Measurements from ENCODE around the gene CA10.

CA10 gene

GRCh38 chr17:52147431-52147830 lies 11.1 kb downstream of the CA10 start:
- Histone ChIP-seq H3F3A (ENCODE audit: insufficient read depth) (no peaks in the 10 kb centered on the region), H3K36me3 (ENCODE audit: low read length) (no peaks in the 10 kb centered on the region), H3K27ac (ENCODE audit: low read depth, low read length) (no peak overlapping the region), H3K9me2 (replicated peaks; ENCODE audit: insufficient read depth, low read length) (no peaks in the 10 kb centered on the region), H3K4me2 (ENCODE audit: low read depth, low read length, poor library complexity, severe bottlenecking) (no peak overlapping the region), H3K4me3 (ENCODE audit: insufficient read depth, low read length, poor library complexity, severe bottlenecking) (no peak overlapping the region), H3K9me3 (ENCODE audit: insufficient read depth, low read length) (no peaks in the 10 kb centered on the region), H4K20me1 (ENCODE audit: low read depth, low read length) (no peaks in the 10 kb centered on the region), H3K9ac (ENCODE audit: low read length) (no peak overlapping the region), H2AFZ (ENCODE audit: low read depth, low read length, severe bottlenecking) (no peak overlapping the region), H3K79me2 (ENCODE audit: insufficient read depth, low read length) (no peaks in the 10 kb centered on the region), H3K27me3 (ENCODE audit: low read length) (no peaks in the 10 kb centered on the region)
- TF ChIP-seq EZH2phosphoT487 (conservative IDR thresholded peaks at IDR 0.05; ENCODE audit: low read length), result no peak
- no peak for TF ChIP-seq CTCF (IDR thresholded peaks at IDR 0.05; ENCODE audit: insufficient read depth, low read length, poor library complexity, severe bottlenecking)

- H3K4me2 ChIP-seq (ENCODE audit: low read depth, low read length, poor library complexity, severe bottlenecking), result no peak overlapping the region
- no peaks in the 10 kb centered on the region for H3K79me2 ChIP-seq (ENCODE audit: insufficient read depth, low read length)
- no peaks in the 10 kb centered on the region for H3K27me3 ChIP-seq (ENCODE audit: low read length)
- no peak overlapping the region for H2AFZ ChIP-seq (ENCODE audit: low read depth, low read length, severe bottlenecking)
- no peaks in the 10 kb centered on the region for H4K20me1 ChIP-seq (ENCODE audit: low read depth, low read length)
- TF ChIP-seq CTCF (IDR thresholded peaks at IDR 0.05; ENCODE audit: insufficient read depth, low read length, poor library complexity, severe bottlenecking) (no peak), EZH2phosphoT487 (conservative IDR thresholded peaks at IDR 0.05; ENCODE audit: low read length) (no peak)
- no peaks in the 10 kb centered on the region for H3K9me3 ChIP-seq (ENCODE audit: insufficient read depth, low read length)
- no peaks in the 10 kb centered on the region for H3K9me2 ChIP-seq (replicated peaks; ENCODE audit: insufficient read depth, low read length)
- no peak overlapping the region for H3K4me3 ChIP-seq (ENCODE audit: insufficient read depth, low read length, poor library complexity, severe bottlenecking)
- no peak overlapping the region for H3K27ac ChIP-seq (ENCODE audit: low read depth, low read length)
- no peaks in the 10 kb centered on the region for H3F3A ChIP-seq (ENCODE audit: insufficient read depth)
- no peaks in the 10 kb centered on the region for H3K36me3 ChIP-seq (ENCODE audit: low read length)
- no peak overlapping the region for H3K9ac ChIP-seq (ENCODE audit: low read length)
Measured at GRCh38 chr17:52145476-52145875, 13.0 kb downstream of the CA10 start.

GRCh38 chr17:52143542-52143941 lies 15.0 kb downstream of the CA10 start:
- H3K9me3 ChIP-seq (ENCODE audit: insufficient read depth, low read length), result no peaks in the 10 kb centered on the region
- no peaks in the 10 kb centered on the region for H3K9me2 ChIP-seq (replicated peaks; ENCODE audit: insufficient read depth, low read length)
- TF ChIP-seq CTCF (IDR thresholded peaks at IDR 0.05; ENCODE audit: insufficient read depth, low read length, poor library complexity, severe bottlenecking) (no peak), EZH2phosphoT487 (conservative IDR thresholded peaks at IDR 0.05; ENCODE audit: low read length) (no peak)
- no peak overlapping the region for H3K4me2 ChIP-seq (ENCODE audit: low read depth, low read length, poor library complexity, severe bottlenecking)
- H3K79me2 ChIP-seq (ENCODE audit: insufficient read depth, low read length), result no peaks in the 10 kb centered on the region
- no peak overlapping the region for H3K9ac ChIP-seq (ENCODE audit: low read length)
- no peak overlapping the region for H2AFZ ChIP-seq (ENCODE audit: low read depth, low read length, severe bottlenecking)
- H3K4me3 ChIP-seq (ENCODE audit: insufficient read depth, low read length, poor library complexity, severe bottlenecking), result no peak overlapping the region
- H4K20me1 ChIP-seq (ENCODE audit: low read depth, low read length), result no peaks in the 10 kb centered on the region
- H3F3A ChIP-seq (ENCODE audit: insufficient read depth), result no peaks in the 10 kb centered on the region
- no peaks in the 10 kb centered on the region for H3K27me3 ChIP-seq (ENCODE audit: low read length)
- no peak overlapping the region for H3K27ac ChIP-seq (ENCODE audit: low read depth, low read length)
- H3K36me3 ChIP-seq (ENCODE audit: low read length), result no peaks in the 10 kb centered on the region

Data from SU-DHL-6 (cell line).